ENCODE data around the gene NAALADL2.
"Not testable (repeated sequence)": the region's sequence is repeated elsewhere in the genome, so short reads cannot be mapped to it uniquely, and the experiment has no call there.

The NAALADL2 gene

DNA sequence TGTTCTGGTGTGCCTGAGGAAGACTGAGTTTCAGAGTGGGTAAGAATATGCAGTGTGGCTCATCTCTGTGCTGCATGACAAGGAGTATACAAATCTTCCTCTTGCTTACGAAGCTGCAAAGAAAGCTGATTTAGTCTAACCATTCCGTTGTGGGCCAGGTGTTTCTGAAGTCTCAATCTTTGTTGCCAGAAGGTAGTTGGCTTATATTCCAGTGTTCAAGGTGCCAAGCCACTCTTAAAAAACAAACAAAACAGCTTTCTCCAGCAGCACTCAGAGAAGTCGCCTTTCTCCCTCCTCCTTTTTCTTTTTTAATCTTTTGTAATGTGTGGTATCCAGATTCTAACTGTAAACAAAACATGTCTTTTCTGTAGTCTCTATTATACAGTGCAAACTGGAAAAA is 872.4 kb downstream of the NAALADL2 start:
- no peak for DNase-seq

DNA sequence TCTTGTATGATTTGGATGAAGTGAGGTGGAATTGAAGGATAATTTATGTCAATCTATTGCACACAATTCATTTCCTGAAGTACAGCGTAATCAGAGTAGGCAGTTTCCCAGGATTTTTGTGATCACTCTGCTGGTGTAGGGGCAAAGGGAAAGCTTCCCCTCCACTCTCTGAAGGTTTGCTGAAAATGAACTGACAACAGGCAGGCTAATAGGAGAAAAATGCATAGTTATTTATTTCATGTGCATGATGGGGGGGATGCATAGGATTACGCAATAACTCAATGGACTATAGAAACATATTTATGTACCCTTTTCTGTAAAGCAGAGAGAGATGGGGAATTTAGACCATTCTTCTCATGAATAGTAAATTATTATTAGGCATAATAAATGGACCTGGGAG is 872.9 kb downstream of the NAALADL2 start:
- no peak for DNase-seq

GRCh38 chr3:175735866-175736265 is 876.7 kb downstream of the NAALADL2 start:
- no peak for DNase-seq

- no peak for DNase-seq
These were observed 878.8 kb downstream of the NAALADL2 start for GRCh38 chr3:175737646-175738572.

DNA sequence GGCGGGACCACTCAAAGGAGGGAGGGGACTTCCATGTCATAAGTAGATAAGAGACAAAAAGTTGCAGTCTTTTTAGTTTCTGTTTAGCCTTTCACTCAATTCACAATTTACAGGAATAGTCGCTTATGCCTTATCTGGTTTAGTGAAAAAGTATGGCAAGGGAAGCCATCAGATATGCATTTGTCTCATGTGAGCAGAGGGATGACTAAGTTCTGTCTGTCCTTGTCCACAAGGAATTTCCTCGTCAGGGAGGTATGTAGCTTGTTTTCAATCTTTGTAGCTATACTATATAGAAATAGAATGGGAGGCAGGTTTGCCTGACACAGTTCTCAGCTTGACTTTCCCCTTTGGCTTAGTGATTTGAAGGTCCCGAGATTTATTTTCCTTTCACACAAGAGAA is 882.8 kb downstream of the NAALADL2 start:
- no peak for DNase-seq

DNA sequence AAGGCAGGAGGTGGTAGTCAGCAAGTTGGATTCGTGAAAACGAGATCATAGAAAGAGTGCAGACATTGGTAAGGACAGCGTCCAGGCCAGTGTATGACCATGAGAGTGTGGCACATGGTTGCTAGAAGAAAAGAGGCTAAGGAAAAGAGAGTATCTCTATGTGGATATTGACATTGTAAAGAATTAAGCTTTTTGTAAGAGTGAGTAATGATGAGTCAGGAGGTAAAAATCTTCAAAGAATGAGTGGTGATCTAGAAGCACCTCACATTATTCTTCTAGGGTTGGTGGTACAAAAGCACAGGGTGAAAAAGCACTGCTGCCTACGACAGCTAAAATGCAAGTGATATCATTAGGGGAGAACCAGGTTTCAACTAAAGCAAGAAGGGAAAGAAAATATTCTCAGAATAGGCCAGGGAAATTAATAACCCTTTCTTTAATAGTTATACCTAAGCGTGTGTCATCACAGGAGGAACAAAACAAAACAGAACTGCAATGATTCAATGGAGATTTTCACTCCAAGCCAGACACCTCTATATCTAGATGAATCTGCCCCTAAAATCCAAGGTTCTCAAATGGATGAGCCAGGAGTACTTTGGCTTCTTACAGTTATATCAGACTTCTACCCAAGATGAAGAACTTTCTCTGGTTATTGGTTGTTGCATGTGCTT is 884.7 kb downstream of the NAALADL2 start:
- DNase-seq: no peak

- no peak for DNase-seq
These were observed 887.2 kb downstream of the NAALADL2 start for GRCh38 chr3:175746308-175746707.

GRCh38 chr3:175748087-175748730 is 889.1 kb downstream of the NAALADL2 start:
- DNase-seq: no peak

DNA sequence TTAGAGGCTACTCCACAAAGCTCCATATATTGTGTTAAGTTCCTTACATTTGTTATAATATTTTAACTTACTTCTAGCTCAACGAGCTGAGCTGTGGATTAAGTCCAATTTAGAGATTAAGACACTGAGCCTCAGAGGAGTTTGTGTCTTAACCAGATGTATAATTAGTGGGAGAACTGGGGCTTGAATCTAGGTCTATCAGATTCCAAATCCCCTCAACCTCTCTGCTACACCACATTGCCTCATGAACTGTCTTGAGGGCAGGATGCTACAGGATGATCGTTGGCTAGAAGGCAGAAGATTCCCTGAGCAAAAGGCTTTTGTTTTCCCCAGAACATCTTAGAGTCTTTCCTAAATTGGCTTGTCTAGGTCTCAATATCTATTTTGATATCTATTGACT is 890.8 kb downstream of the NAALADL2 start:
- no peak for DNase-seq

DNA sequence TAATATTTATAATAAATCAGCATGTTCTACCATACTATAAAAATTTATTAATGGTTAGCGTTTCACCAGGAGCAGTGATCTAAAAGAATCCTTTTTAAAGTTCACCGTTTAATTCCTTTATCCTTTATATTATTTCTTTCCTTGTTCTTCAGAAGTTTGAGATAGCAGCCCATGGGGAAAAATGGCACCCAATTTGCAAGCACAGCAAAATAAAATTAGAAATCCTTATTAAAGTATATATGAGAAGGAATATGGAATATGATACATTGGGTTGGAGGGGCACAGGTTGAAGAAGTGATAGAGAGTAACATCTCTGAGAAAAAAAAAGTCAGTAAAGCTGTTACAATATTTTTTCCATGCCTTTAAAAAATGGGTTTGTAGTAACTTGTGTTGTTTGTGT is 892.0 kb downstream of the NAALADL2 start:
- DNase-seq: no peak

- no peak for DNase-seq
These were observed 904.8 kb downstream of the NAALADL2 start for GRCh38 chr3:175763948-175764347.

GRCh38 chr3:175764722-175765121 is 905.6 kb downstream of the NAALADL2 start:
- DNase-seq: no peak

GRCh38 chr3:175770426-175770825 is 911.3 kb downstream of the NAALADL2 start:
- no peak for DNase-seq

GRCh38 chr3:175777495-175777894 is 918.4 kb downstream of the NAALADL2 start:
- no peak for DNase-seq

DNA sequence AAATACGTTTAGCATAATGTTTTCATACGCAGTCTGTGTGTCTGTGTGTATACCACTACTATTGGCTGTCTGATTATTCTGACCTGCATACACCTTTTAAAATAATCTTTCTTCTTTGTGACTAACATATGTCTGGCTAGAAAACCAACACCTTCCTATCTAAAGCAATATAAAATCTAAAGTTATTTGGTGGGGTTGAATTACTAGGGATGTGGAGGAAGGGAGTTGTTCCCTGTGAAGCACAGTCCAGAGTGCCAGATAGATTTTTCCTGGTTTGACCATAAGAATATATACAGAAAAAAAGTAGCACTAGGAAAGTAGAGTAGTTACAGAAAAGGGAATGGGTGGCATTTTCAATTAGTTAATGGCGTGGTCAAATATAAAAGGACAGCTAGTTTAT is 918.8 kb downstream of the NAALADL2 start:
- DNase-seq: no peak

GRCh38 chr3:175778994-175779393 is 919.9 kb downstream of the NAALADL2 start:
- no peak for DNase-seq

DNA sequence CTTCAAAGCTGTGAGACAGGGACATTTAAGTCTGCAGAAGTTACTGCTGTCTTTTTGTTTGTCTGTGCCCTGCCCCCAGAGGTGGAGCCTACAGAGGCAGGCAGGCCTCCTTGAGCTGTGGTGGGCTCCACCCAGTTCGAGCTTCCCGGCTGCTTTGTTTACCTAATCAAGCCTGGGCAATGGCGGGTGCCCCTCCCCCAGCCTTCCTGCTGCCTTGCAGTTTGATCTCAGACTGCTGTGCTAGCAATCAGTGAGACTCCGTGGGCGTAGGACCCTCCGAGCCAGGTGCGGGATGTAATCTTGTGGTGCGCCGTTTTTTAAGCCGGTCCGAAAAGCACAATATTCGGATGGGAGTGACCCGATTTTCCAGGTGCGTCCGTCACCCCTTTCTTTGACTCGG is 928.0 kb downstream of the NAALADL2 start:
- DNase-seq: not testable (repeated sequence)

GRCh38 chr3:175792245-175792644 is 933.1 kb downstream of the NAALADL2 start:
- DNase-seq: no peak

GRCh38 chr3:175798326-175798725 is 939.2 kb downstream of the NAALADL2 start:
- no peak for DNase-seq

DNA sequence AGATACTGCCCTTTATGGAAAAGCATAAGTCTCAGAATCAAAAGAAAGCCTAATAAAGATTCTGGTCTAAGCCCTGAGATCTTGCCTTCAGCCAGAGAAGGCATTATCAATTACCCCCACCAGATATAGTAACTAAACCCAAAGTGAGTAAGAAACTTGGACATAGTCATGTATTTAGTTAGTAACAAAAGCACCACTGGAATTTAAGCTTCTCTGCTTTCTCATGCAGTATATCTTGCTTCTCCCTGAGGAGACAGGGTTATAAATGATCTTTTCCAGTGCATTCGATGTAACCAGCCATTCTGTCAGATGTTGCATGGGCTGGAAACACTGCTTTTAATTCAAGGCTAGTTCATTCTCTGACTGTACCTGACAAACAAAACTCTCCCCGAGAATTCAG is 946.7 kb downstream of the NAALADL2 start:
- DNase-seq: no peak

DNA sequence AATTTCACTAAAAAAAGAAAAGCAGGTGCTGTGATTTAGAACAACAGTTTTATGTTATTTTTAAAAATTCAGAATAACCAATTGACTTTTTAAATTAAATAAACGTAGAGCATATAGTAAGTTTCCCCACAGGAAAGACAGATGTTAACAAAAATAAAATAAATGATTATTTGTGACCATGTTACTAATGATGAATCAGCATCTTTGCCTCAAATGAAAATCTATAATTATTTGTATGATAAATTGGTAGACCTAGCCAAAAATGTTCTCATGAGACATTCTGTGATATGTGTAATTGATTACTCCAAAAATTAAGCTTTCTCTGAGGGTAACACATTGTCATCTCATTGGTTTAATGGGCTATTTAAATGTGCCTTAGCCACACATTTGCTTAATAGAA is 948.0 kb downstream of the NAALADL2 start:
- no peak for DNase-seq

DNA sequence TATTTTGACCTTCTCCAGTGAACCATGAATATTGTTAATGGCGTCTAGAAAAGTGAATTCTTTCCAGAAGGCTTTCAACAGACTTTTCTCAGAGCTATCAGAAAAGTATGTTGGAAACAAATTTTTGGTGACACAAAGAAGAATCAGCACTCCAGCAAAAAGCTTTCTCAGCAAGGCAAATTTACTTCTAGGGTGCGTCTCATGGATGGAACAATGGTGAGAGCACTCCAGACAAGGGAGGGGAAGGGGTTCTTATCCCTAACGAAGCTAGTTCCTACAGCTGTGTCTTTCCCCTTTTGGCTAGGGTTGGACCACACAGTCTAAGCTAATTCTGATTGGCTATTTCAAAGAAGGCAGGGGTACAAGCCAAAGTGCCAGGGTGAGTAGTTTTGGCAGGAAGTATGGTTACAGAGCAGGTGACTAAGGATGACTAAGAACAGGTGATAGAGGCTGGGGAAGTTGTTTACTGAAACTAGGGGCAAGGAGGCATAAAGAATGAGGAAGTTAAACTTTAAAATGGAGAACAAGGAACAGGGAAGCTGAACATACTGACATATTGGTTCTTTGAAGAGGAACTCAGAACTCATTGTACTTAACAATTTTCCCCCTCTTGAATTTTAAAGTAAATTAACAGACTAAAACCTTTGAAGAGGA is 959.8 kb downstream of the NAALADL2 start:
- no peak for DNase-seq
